NCI-H345 treated with DMSO at 0.1 percent for 48 hours (cell line): Measurements from ENCODE around the gene GLE1.

ENCODE experiments used
- DNase-seq: peaks from one replicate; lab custom pipeline; 2025; ENCODE audit not compliant: unreplicated experiment; lab: John Stamatoyannopoulos, UW

The GLE1 gene

DNA sequence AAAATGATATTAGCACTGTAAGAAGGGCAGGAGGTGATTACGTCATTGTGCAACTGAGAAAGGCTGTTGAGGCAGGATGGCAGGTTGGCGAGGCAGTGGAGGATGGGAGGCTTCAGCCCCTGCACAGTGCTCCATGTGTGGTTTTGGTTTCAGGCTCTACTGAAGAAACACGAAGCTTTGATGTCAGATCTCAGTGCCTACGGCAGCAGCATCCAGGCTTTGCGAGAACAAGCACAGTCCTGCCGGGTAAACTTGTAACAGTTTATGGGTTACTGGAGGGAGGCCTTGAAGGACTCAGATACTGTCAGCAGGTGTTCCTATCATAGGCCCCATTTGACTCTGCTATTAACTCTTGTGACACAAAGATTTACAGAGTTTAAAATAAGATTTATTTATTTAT, 82.9 kb downstream of the GLE1 start:
- DNase-seq, result no peak

DNA sequence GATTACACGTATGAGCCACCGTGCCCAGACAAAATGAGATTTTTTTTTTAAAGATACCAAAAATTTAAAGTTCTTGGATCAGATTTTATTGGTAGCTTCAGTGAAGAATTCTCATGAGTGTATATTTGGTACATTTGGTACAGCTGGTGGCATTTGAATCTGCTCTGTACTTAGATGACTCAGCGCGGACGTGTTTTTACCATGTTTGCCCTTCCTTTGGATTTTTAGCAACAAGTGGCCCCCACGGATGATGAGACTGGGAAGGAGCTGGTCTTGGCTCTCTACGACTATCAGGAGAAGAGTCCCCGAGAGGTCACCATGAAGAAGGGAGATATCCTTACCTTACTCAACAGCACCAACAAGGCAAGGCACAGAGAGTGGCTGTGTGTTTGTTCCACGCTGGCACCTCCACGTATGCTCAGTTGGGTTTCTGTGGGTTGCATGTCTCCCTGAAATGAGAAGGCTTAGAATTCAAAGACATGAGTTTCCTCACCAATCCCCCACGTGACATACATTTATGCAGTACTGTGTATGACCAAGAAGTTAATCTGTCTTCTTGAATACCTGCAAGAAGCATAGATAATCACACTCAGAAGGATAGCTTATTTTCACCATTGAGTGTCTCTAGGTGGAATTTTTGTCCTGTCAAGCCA, 84.2 kb downstream of the GLE1 start:
- DNase-seq, result no peak
